Activated T-cell treated with anti-CD3 and anti-CD28 coated beads for 1 hour (primary cell): ENCODE results near the gene ZNF540.
"Not testable (repeated sequence)": the region's sequence is repeated elsewhere in the genome, so short reads cannot be mapped to it uniquely, and the experiment has no call there.

Source experiments
- DNase-seq: peaks from one replicate; pipeline ENCODE4 v3.0.0-alpha.2; 2020; ENCODE audit warnings: low read depth

ZNF540 gene

GRCh38 chr19:37594304-37594981 is at the start of gene ZNF540, which contains the start of gene ZNF571:
Gene ZNF540 (plus strand): TSS chr19:37594876. CDS start chr19:37598448, 3,572 bp downstream.
Gene ZNF571 (minus strand): TSS chr19:37594792. CDS start chr19:37586676, 8,116 bp downstream.
- peak; percentile 86 for DNase-seq

GRCh38 chr19:37551129-37551993 is 43.3 kb upstream of the ZNF540 start:
- peak; percentile 7 for DNase-seq

GRCh38 chr19:37563518-37563917 is 31.2 kb upstream of the ZNF540 start:
- DNase-seq: no peak

GRCh38 chr19:37564624-37565369 is 29.9 kb upstream of the ZNF540 start:
- DNase-seq: no peak

- no peak for DNase-seq
Observed at GRCh38 chr19:37565370-37565669, 29.4 kb upstream of the ZNF540 start.

- DNase-seq: no peak
Observed at GRCh38 chr19:37572203-37572602, 22.5 kb upstream of the ZNF540 start.

- DNase-seq: no peak
Observed at GRCh38 chr19:37583340-37583739, 11.3 kb upstream of the ZNF540 start.

- DNase-seq: no peak
Observed at GRCh38 chr19:37593996-37594303, 726 bp upstream of the ZNF540 start.

- DNase-seq: peak; percentile 31
Observed at GRCh38 chr19:37594982-37595382, 306 bp downstream of the ZNF540 start.

GRCh38 chr19:37635076-37636056 is 40.7 kb downstream of the ZNF540 start:
- no peak for DNase-seq

GRCh38 chr19:37654118-37654517 is 59.4 kb downstream of the ZNF540 start:
- no peak for DNase-seq

- DNase-seq: peak; percentile 0
Observed at GRCh38 chr19:37654629-37655300, 60.1 kb downstream of the ZNF540 start.

GRCh38 chr19:37655301-37655688 is 60.6 kb downstream of the ZNF540 start, which contains the start of gene ZFP30:
Gene ZFP30 (minus strand): TSS chr19:37655465. CDS start chr19:37647822, 7,643 bp downstream.
- DNase-seq: peak; percentile 65

GRCh38 chr19:37655689-37656371 is 61.2 kb downstream of the ZNF540 start:
- DNase-seq: peak; percentile 82

- not testable (repeated sequence) for DNase-seq
Observed at GRCh38 chr19:37657157-37657556, 62.5 kb downstream of the ZNF540 start.
